Suprapubic skin (tissue), 4 donors: ENCODE measurements around the gene CACNA1D.

ENCODE experiments used
- CTCF ChIP-seq, 2 donors: fragments of 200-600 bp in 1 of 2; fragments of 450-650 bp in 1 of 2; sonication (generic) in 1 of 2; IDR thresholded peaks; one replicate each; pipeline ENCODE4 v1.5.1; 2016 to 2019; ENCODE audit warnings: antibody characterized with exemption in 2 of 2, mild to moderate bottlenecking in 1 of 2, moderate library complexity in 1 of 2
- POLR2A ChIP-seq, 2 donors: fragments of 450-650 bp; IDR thresholded peaks; one replicate each; pipeline ENCODE4 v1.6.1; 2017; ENCODE audit warnings: antibody characterized with exemption in 2 of 2, mild to moderate bottlenecking in 2 of 2, moderate library complexity in 2 of 2
- POLR2AphosphoS5 ChIP-seq, 3 donors: sonication (generic); formaldehyde crosslinking; IDR thresholded peaks; one replicate each; pipeline ENCODE4 v1.6.1; 2017; ENCODE audit warnings: antibody characterized with exemption in 3 of 3

- TF ChIP-seq POLR2A (IDR thresholded peaks at IDR 0.05), result no peak
- TF ChIP-seq CTCF (IDR thresholded peaks at IDR 0.05), result no peak
- TF ChIP-seq POLR2AphosphoS5 (IDR thresholded peaks at IDR 0.05), result no peak
Observed at GRCh38 chr3:53694666-53695323, 200.4 kb downstream of the CACNA1D start.
